ENCODE results near the gene HBA1.
"Not testable (repeated sequence)": the region's sequence is repeated elsewhere in the genome, so short reads cannot be mapped to it uniquely, and the experiment has no call there.

Gene HBA1

DNA sequence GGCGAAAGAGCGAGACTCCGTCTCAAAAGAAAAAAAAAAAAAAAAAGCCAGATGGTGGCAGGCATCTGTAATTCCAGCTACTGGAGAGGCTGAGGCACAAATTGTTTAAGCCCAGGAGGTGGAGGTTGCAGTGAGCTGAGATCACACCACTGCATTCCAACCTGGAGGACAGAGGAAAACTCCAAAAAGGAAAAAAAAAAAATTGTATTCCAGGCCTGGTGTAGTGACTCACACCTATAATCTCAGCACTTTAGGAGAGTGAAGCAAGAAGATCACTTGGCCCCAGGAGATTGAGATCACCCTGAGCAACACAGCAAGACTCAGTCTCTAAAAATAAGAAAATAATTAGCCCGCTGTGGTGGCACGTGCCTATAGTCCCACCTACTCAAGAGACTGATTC lies 23.9 kb downstream of the HBA1 start:
- Histone ChIP-seq H3K4me3 (ENCODE audit: low read length) (no peak overlapping the region), H3K9ac (ENCODE audit: low read length) (no peak overlapping the region), H3K27me3 (ENCODE audit: control insufficient read depth, insufficient read depth, low read length) (no peaks in the 10 kb centered on the region), H3K9me3 (ENCODE audit: control insufficient read depth, low read length) (no peaks in the 10 kb centered on the region), H3K4me1 (ENCODE audit: control insufficient read depth, insufficient read depth, low read length) (no peaks in the 10 kb centered on the region), H3K36me3 (ENCODE audit: control insufficient read depth, insufficient read depth, low read length) (peaks cover under 1% of the 10 kb centered on the region)

DNA sequence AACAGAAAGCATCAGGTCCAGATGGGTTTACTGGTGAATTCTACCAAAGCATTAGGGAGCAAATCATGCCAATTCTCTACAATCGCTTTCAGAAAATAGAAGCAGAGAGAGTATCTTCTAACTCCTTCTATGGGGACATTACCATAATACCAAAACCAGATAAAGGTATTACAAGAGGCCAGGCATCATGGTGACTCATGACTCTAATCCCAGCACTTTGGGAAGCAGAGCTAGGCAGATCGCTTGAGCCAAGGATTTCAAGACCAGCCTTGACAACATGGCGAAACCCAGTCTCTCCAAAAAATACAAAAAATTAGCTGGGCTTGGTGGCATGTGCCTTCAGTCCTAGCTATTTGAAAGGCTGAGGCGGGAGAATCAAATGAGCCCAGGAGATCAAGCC lies 26.8 kb downstream of the HBA1 start:
- H3K4me1 ChIP-seq (ENCODE audit: control insufficient read depth, insufficient read depth, low read length), result no peaks in the 10 kb centered on the region
- no peaks in the 10 kb centered on the region for H3K27me3 ChIP-seq (ENCODE audit: control insufficient read depth, insufficient read depth, low read length)
- H3K36me3 ChIP-seq (ENCODE audit: control insufficient read depth, insufficient read depth, low read length), result peaks cover 6% of the 10 kb centered on the region
- H3K9me3 ChIP-seq (ENCODE audit: control insufficient read depth, low read length), result no peaks in the 10 kb centered on the region
- H3K9ac ChIP-seq (ENCODE audit: low read length), result no peak overlapping the region
- H3K4me3 ChIP-seq (ENCODE audit: low read length), result no peak overlapping the region

DNA sequence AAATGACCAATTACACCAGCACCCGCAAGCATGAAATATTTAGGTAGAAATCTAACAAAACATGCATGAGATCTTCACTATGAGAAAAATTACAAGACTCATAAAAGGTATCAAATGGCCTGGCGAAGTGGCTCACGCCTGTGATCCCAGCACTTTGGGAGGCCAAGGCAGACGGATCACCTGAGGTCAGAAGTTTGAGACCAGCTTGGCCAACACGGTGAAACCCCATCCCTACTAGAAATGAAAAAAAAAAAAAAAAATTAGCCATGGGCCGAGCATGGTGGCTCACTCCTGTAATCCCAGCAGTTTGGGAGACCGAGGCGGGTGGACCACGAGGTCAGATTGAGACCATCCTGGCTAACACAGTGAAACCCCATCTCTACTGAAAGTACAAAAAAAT lies 27.6 kb downstream of the HBA1 start:
- not testable (repeated sequence) for H3K27me3 ChIP-seq (ENCODE audit: control insufficient read depth, insufficient read depth, low read length); H3K4me3 ChIP-seq (ENCODE audit: low read length); H3K9me3 ChIP-seq (ENCODE audit: control insufficient read depth, low read length); H3K9ac ChIP-seq (ENCODE audit: low read length); H3K4me1 ChIP-seq (ENCODE audit: control insufficient read depth, insufficient read depth, low read length); H3K36me3 ChIP-seq (ENCODE audit: control insufficient read depth, insufficient read depth, low read length)

DNA sequence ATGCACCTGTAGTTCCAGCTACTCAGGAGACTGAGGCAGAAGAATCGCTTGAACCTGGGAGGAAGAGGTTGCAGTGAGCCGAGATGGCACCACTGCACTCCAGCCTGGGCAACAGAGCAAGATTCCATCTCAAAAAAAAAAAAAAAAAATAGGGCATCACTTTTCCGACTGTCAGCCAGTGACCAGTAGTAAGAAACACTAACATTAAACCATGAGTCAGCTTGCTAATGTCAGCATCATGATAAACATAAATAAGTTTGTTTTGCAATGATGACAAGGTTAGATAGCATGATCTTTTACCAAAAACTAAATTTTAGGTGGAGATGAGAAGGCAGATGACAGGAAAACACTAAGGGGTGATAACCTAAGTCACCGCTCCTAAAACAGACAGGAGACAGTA lies 32.9 kb downstream of the HBA1 start:
- H3K9me3 ChIP-seq (ENCODE audit: control insufficient read depth, low read length); H3K4me1 ChIP-seq (ENCODE audit: control insufficient read depth, insufficient read depth, low read length); H3K36me3 ChIP-seq (ENCODE audit: control insufficient read depth, insufficient read depth, low read length); H3K9ac ChIP-seq (ENCODE audit: low read length); H3K27me3 ChIP-seq (ENCODE audit: control insufficient read depth, insufficient read depth, low read length); H3K4me3 ChIP-seq (ENCODE audit: low read length): not testable (repeated sequence)

DNA sequence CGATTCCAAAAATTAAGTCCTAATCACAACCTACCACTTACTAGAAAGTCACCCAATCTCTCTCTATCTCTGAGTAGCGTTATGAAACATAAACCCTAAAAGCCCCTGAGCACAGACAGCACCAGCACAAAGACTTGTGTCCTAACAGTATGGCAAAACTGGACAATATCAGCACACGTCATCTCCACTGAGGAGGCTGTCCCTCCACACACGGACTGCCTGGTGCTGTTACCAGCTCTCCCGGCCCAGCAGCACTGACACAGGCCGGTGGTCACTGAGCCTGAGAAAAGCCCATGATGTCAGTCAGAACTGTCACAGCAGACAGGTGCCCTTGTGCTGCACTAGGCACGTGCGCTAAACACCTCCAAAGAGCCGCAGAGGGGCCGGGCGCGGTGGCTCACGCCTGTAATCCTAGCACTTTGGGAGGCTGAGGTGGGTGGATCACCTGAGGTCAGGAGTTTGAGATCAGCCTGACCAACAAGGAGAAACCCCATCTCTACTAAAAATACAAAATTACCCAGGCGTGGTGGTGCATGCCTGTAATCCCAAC lies 35.2 kb downstream of the HBA1 start:
- not testable (repeated sequence) for H3K4me3 ChIP-seq (ENCODE audit: low read length); H3K27me3 ChIP-seq (ENCODE audit: control insufficient read depth, insufficient read depth, low read length); H3K4me1 ChIP-seq (ENCODE audit: control insufficient read depth, insufficient read depth, low read length); H3K9me3 ChIP-seq (ENCODE audit: control insufficient read depth, low read length); H3K9ac ChIP-seq (ENCODE audit: low read length); H3K36me3 ChIP-seq (ENCODE audit: control insufficient read depth, insufficient read depth, low read length)

DNA sequence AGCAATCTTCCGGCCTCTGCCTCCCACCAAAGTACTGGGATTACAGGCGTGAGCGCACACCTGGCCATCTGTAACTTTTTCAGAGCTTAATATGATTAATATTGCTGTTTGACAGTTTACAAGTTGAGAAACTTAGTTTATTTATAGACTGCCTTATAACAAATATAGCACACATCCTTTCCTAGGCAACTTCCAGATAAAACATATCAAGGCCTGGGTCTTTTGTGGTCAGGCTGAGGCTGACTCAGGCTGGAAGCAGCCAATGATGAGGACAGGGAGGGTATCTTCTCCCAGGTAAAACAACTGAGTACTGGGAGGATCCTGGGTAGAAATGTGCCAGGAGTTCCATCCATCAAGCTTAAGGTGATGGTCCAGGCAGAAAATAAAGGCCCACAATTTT lies 36.5 kb downstream of the HBA1 start:
- Histone ChIP-seq H3K9ac (ENCODE audit: low read length) (no peak overlapping the region), H3K27me3 (ENCODE audit: control insufficient read depth, insufficient read depth, low read length) (no peaks in the 10 kb centered on the region), H3K4me3 (ENCODE audit: low read length) (no peak overlapping the region), H3K9me3 (ENCODE audit: control insufficient read depth, low read length) (no peaks in the 10 kb centered on the region), H3K36me3 (ENCODE audit: control insufficient read depth, insufficient read depth, low read length) (no peaks in the 10 kb centered on the region), H3K4me1 (ENCODE audit: control insufficient read depth, insufficient read depth, low read length) (no peaks in the 10 kb centered on the region)

DNA sequence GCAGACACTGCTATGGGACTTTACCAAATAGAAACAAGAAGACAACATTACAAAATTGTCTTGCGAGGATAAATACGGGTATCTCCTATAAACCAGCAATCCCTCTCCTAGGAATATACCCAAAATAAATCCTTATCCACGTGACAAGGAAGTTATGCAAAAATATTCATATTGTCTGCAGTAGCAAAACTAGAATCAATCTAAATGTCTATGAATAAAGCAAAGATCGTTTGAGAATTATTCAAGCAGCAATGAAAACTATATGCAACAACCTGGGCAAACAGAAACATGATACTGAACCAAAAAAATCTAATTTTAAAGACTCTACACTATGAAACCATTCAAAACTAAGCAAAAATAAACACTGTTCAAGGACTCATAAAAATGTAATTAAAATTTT lies 43.5 kb downstream of the HBA1 start:
- H3K4me1 ChIP-seq (ENCODE audit: control insufficient read depth, insufficient read depth, low read length), result no peaks in the 10 kb centered on the region
- no peak overlapping the region for H3K4me3 ChIP-seq (ENCODE audit: low read length)
- no peak overlapping the region for H3K9ac ChIP-seq (ENCODE audit: low read length)
- no peaks in the 10 kb centered on the region for H3K36me3 ChIP-seq (ENCODE audit: control insufficient read depth, insufficient read depth, low read length)
- H3K9me3 ChIP-seq (ENCODE audit: control insufficient read depth, low read length), result no peaks in the 10 kb centered on the region
- no peaks in the 10 kb centered on the region for H3K27me3 ChIP-seq (ENCODE audit: control insufficient read depth, insufficient read depth, low read length)

All from mucosa of stomach (tissue), 1 donor.